Mucosa of gallbladder (tissue), 1 donor: ENCODE results near the gene DSCAM. TPM values are rescaled to one million over a fixed set of nuclear protein-coding genes. Genes with fewer than 3 reads are reported as not detected.
"Not testable (repeated sequence)": the region's sequence is repeated elsewhere in the genome, so short reads cannot be mapped to it uniquely, and the experiment has no call there.

Experiments used
- DNase-seq: peaks from one replicate; pipeline ENCODE4 v3.0.0-alpha.2; 2020; ENCODE audit warnings: low spot score
- total RNA-seq: library from RNA; stranded (reverse); gene quantifications from one replicate; pipeline ENCODE4 v1.2.1, GENCODE V29; 2021
- donor health status: DM: no; HTN: no; CAD: no.

The DSCAM gene
- total RNA-seq, 1 donor from 2014 or later = 0.09 TPM

GRCh38 chr21:40320718-40321117, 526.2 kb downstream of the DSCAM start:
- DNase-seq = not testable (repeated sequence)

GRCh38 chr21:40318371-40318770, 528.6 kb downstream of the DSCAM start:
- no peak for DNase-seq

GRCh38 chr21:40316104-40316503, 530.9 kb downstream of the DSCAM start:
- no peak for DNase-seq

- DNase-seq = no peak
These were observed 531.3 kb downstream of the DSCAM start for GRCh38 chr21:40315626-40316025.

GRCh38 chr21:40313260-40313659, 533.7 kb downstream of the DSCAM start:
- no peak for DNase-seq

- no peak for DNase-seq
These were observed 546.7 kb downstream of the DSCAM start for GRCh38 chr21:40300300-40300699.

GRCh38 chr21:40299451-40299850, 547.5 kb downstream of the DSCAM start:
- DNase-seq = no peak

- DNase-seq = no peak
These were observed 552.6 kb downstream of the DSCAM start for GRCh38 chr21:40294345-40294744.

GRCh38 chr21:40291560-40291959, 555.4 kb downstream of the DSCAM start:
- DNase-seq = no peak

GRCh38 chr21:40284409-40284808, 562.5 kb downstream of the DSCAM start:
- no peak for DNase-seq

- DNase-seq = no peak
These were observed 563.8 kb downstream of the DSCAM start for GRCh38 chr21:40282912-40283886.

- no peak for DNase-seq
These were observed 568.6 kb downstream of the DSCAM start for GRCh38 chr21:40278345-40278744.

GRCh38 chr21:40276001-40276400, 571.0 kb downstream of the DSCAM start:
- no peak for DNase-seq

GRCh38 chr21:40272037-40272436, 574.9 kb downstream of the DSCAM start:
- DNase-seq = no peak

- no peak for DNase-seq
These were observed 575.8 kb downstream of the DSCAM start for GRCh38 chr21:40271164-40271563.

- no peak for DNase-seq
These were observed 576.9 kb downstream of the DSCAM start for GRCh38 chr21:40270047-40270446.

- DNase-seq = no peak
These were observed 577.7 kb downstream of the DSCAM start for GRCh38 chr21:40269239-40269638.

GRCh38 chr21:40258456-40258855, 588.5 kb downstream of the DSCAM start:
- not testable (repeated sequence) for DNase-seq

GRCh38 chr21:40257342-40257741, 589.6 kb downstream of the DSCAM start:
- DNase-seq = no peak

GRCh38 chr21:40255518-40256444, 591.2 kb downstream of the DSCAM start:
- DNase-seq = no peak

- no peak for DNase-seq
These were observed 592.2 kb downstream of the DSCAM start for GRCh38 chr21:40254540-40255465.
